A673 (cell line): ENCODE results near the gene MLXIP. TPM values are rescaled to one million over a fixed set of nuclear protein-coding genes. Genes with fewer than 3 reads are reported as not detected.
"Not testable (repeated sequence)": the region's sequence is repeated elsewhere in the genome, so short reads cannot be mapped to it uniquely, and the experiment has no call there.

ENCODE experiments used
- BruUV-seq: library from RNA; stranded (reverse); fragments of 400-500 nt; replicated peaks from 2 replicates; lab custom pipeline; 2021; lab: Mats Ljungman, UMichigan
- CTCF ChIA-PET: fragments of 300-600 bp; sonication (Branson Sonifier 250); formaldehyde crosslinking; loops from one replicate; lab custom pipeline; 2022; ENCODE audit warnings: antibody characterized with exemption; lab: Charles Lee
- POLR2A ChIA-PET: fragments of 300-600 bp; sonication (Branson Sonifier 250); formaldehyde crosslinking; loops from one replicate; lab custom pipeline; 2022; ENCODE audit warnings: antibody characterized with exemption; ENCODE audit not compliant: low non-redundant PET; lab: Charles Lee
- DNase-seq: peaks from one replicate; pipeline ENCODE4 v3.0.0-alpha.2; 2015; ENCODE audit warnings: low spot score
- H3K27ac ChIP-seq: fragments of 200-600 bp; sonication (generic); 2 replicates; pipeline ENCODE4 v1.5.1; 2016; ENCODE audit warnings: mixed run types, low read depth, mild to moderate bottlenecking, mixed read lengths, antibody characterized with exemption, low read length; ENCODE audit not compliant: poor library complexity, severe bottlenecking
- H3K27me3 ChIP-seq: fragments of 200-600 bp; sonication (generic); replicated peaks from 2 replicates; pipeline ENCODE4 v1.6.1; 2017; ENCODE audit warnings: mixed run types, low read depth, mild to moderate bottlenecking, mixed read lengths, antibody characterized with exemption, low read length; ENCODE audit not compliant: insufficient read depth, poor library complexity
- H3K36me3 ChIP-seq: fragments of 200-600 bp; sonication (generic); 2 replicates; pipeline ENCODE4 v1.6.1; 2016; ENCODE audit warnings: mixed run types, mild to moderate bottlenecking, mixed read lengths, antibody characterized with exemption, low read length; ENCODE audit not compliant: insufficient read depth, poor library complexity, severe bottlenecking
- H3K4me1 ChIP-seq: fragments of 200-600 bp; sonication (generic); 2 replicates; pipeline ENCODE4 v1.6.1; 2017; ENCODE audit warnings: mixed run types, mild to moderate bottlenecking, mixed read lengths, antibody characterized with exemption, low read length; ENCODE audit not compliant: insufficient read depth, poor library complexity, severe bottlenecking
- H3K4me3 ChIP-seq: fragments of 200-600 bp; sonication (generic); 2 replicates; pipeline ENCODE4 v1.5.1; 2016; ENCODE audit warnings: low read depth, mixed run types, mild to moderate bottlenecking, mixed read lengths, low read length; ENCODE audit not compliant: poor library complexity, severe bottlenecking
- H3K9me3 ChIP-seq: fragments of 200-600 bp; sonication (generic); 2 replicates; pipeline ENCODE4 v1.6.1; 2016; ENCODE audit warnings: mixed run types, low read depth, mild to moderate bottlenecking, mixed read lengths, antibody characterized with exemption, low read length; ENCODE audit not compliant: poor library complexity, severe bottlenecking
- EZH2 ChIP-seq: fragments of 200-600 bp; sonication (generic); IDR thresholded peaks from 2 replicates; pipeline ENCODE4 v1.6.1; 2017; ENCODE audit warnings: borderline replicate concordance, low read depth, mild to moderate bottlenecking, mixed read lengths, antibody characterized with exemption, low read length; ENCODE audit not compliant: poor library complexity, severe bottlenecking
- intact Hi-C: fragments of 100-400 bp; cut with micrococcal nuclease; formaldehyde crosslinking; loops from one replicate; pipeline ENCODE4 v1.10.0; 2022; ENCODE audit not compliant: unreplicated experiment
- total RNA-seq: library from RNA; stranded (reverse); gene quantifications from 2 replicates; pipeline ENCODE4 v1.2.3, GENCODE V29; 2021
- TF ChIP-seq, protein P1 (sequence below): fragments of 300-800, 200-600 bp; sonication (generic); conservative IDR thresholded peaks from 2 replicates; pipeline ENCODE4 v1.5.1; 2017; ENCODE audit warnings: low read depth, mild to moderate bottlenecking, antibody characterized with exemption, low read length, moderate library complexity, mixed read lengths

Gene MLXIP
- total RNA-seq, 1 experiment from 2014 or later, result 32.7 TPM

- H3K4me3 ChIP-seq, result no peak overlapping the region
- no TSS peak for BruUV-seq
- no peaks in the 10 kb centered on the region for H3K36me3 ChIP-seq
- peaks cover 13% of the 10 kb centered on the region for H3K4me1 ChIP-seq
- H3K27me3 ChIP-seq, result no peaks in the 10 kb centered on the region
- CTCF ChIA-PET, result no interaction called here
- no peaks in the 10 kb centered on the region for H3K9me3 ChIP-seq
- POLR2A ChIA-PET, result no interaction called here
- H3K27ac ChIP-seq, result no peak overlapping the region
- intact Hi-C loops, result no loop called here
- TF ChIP-seq, protein P1, sequence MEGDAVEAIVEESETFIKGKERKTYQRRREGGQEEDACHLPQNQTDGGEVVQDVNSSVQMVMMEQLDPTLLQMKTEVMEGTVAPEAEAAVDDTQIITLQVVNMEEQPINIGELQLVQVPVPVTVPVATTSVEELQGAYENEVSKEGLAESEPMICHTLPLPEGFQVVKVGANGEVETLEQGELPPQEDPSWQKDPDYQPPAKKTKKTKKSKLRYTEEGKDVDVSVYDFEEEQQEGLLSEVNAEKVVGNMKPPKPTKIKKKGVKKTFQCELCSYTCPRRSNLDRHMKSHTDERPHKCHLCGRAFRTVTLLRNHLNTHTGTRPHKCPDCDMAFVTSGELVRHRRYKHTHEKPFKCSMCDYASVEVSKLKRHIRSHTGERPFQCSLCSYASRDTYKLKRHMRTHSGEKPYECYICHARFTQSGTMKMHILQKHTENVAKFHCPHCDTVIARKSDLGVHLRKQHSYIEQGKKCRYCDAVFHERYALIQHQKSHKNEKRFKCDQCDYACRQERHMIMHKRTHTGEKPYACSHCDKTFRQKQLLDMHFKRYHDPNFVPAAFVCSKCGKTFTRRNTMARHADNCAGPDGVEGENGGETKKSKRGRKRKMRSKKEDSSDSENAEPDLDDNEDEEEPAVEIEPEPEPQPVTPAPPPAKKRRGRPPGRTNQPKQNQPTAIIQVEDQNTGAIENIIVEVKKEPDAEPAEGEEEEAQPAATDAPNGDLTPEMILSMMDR, result no peak
- TF ChIP-seq EZH2, result no peak
- DNase-seq, result no peak
These were observed 26.3 kb downstream of the MLXIP start for GRCh38 chr12:122104844-122105243.

DNA sequence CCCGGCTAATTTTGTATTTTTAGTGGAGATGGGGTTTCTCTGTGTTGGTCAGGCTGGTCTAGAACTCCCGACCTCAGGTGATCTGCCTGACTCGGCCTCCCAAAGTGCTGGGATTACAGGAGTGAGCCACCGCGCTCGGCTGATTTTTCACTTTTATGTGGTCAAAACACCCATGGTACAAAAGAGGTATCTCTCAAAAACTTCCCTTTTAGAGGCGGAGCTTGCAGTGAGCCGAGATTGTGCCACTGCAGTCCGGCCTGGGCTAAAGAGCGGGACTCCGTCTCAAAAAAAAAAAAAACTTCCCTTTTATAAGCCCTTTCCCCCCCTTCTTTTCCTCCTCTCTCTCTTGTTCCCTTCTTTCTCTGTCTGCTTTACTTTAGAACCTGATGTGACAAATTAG lies 26.9 kb downstream of the MLXIP start:
- H3K4me1 ChIP-seq, H3K36me3 ChIP-seq, BruUV-seq, POLR2A ChIA-PET, DNase-seq, H3K9me3 ChIP-seq, intact Hi-C loops, H3K4me3 ChIP-seq, H3K27me3 ChIP-seq, CTCF ChIA-PET, H3K27ac ChIP-seq: not testable (repeated sequence)

DNA sequence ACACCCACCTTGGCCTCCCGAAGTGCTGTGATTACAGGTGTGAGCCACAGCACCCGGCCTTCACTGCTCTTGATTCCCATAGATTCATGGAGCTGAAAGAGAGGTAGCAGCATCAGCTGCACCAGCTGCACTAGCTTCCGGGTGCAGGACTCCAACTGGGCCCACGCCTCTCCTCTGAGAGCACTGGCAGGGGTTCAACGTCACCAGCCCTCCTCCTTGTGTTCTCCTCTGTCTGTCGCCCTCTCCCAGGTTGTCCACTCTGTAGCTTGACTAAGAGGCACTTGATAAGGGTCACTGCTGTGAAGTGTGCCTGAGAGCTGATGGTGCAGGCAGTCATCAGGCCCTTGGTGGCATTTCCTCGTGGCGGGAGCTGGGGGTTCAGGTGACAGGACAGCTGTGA lies 28.3 kb downstream of the MLXIP start:
- Histone ChIP-seq H3K27me3 (no peaks in the 10 kb centered on the region), H3K27ac (no peak overlapping the region), H3K36me3 (no peaks in the 10 kb centered on the region), H3K4me1 (no peaks in the 10 kb centered on the region), H3K9me3 (no peaks in the 10 kb centered on the region), H3K4me3 (no peak overlapping the region)
- intact Hi-C loops, result no loop called here
- no peak for DNase-seq
- ChIA-PET POLR2A (no interaction called here), CTCF (no interaction called here)
- TF ChIP-seq, protein P1, result no peak
- no peak for TF ChIP-seq EZH2
- no TSS peak for BruUV-seq

DNA sequence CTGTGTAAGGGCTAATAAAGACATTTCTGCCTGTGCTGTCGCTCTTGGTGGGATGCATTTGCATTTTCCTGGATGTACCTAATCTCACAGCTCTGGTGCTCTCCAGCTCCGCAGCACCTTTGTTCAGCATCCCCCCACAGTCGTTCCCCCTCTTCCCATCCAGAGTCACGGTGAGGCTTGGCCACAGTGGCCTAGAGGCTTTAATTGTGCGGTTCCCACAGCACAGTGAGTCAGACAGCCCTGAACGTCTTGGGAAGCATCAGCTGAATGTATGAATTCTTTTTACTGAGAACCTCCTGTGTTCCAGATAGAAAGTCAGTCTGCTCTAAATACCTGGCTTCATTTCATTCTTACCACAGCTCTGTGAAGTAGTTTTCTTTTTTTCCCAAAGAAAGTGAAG lies 28.7 kb downstream of the MLXIP start:
- DNase-seq, result no peak
- Histone ChIP-seq H3K27ac (no peak overlapping the region), H3K27me3 (no peaks in the 10 kb centered on the region), H3K9me3 (no peaks in the 10 kb centered on the region), H3K4me1 (no peaks in the 10 kb centered on the region), H3K4me3 (no peak overlapping the region), H3K36me3 (no peaks in the 10 kb centered on the region)
- ChIA-PET POLR2A (no interaction called here), CTCF (no interaction called here)
- BruUV-seq, result no TSS peak
- TF ChIP-seq, protein P1, result no peak
- TF ChIP-seq EZH2, result no peak
- intact Hi-C loops, result no loop called here
